Large intestine (tissue), 3 donors: Measurements from ENCODE around the gene SNRK. TPM values are rescaled to one million over a fixed set of nuclear protein-coding genes. Genes with fewer than 3 reads are reported as not detected.

ENCODE experiments used
- DNase-seq, 2 donors: peaks; one replicate each; pipeline versions ENCODE4 v3.0.0 to v3.0.0-alpha.2; 2013
- H3K27ac ChIP-seq: one replicate; pipeline ENCODE4 v1.5.1; 2013; ENCODE audit warnings: low read length
- H3K27me3 ChIP-seq: 2 replicates; pipeline ENCODE4 v1.6.1; 2013; ENCODE audit warnings: low read length; ENCODE audit not compliant: control insufficient read depth, insufficient read depth
- H3K36me3 ChIP-seq: 2 replicates; pipeline ENCODE4 v1.6.1; 2013; ENCODE audit warnings: low read length; ENCODE audit not compliant: control insufficient read depth, insufficient read depth
- H3K4me1 ChIP-seq: one replicate; pipeline ENCODE4 v1.6.1; 2013; ENCODE audit warnings: low read length; ENCODE audit not compliant: control insufficient read depth, insufficient read depth
- H3K4me3 ChIP-seq: one replicate; pipeline ENCODE4 v1.5.1; 2013; ENCODE audit warnings: low read length
- H3K9me3 ChIP-seq: one replicate; pipeline ENCODE4 v1.6.1; 2013; ENCODE audit warnings: mild to moderate bottlenecking, low read depth, low read length, moderate library complexity; ENCODE audit not compliant: control insufficient read depth
- WGBS: methylation state at CpG from one replicate; pipeline ENCODE4 v1.1.5; 2013; ENCODE audit warnings: low lambda C conversion rate; ENCODE audit not compliant: insufficient coverage; 5-methylcytosine and 5-hydroxymethylcytosine counted together
- polyA plus RNA-seq: library from polyadenylated mRNA; unstranded; fragments of 120-200 nt; gene quantifications from one replicate; pipeline ENCODE4 v1.2.1, GENCODE V29; 2013

SNRK gene
- polyA plus RNA-seq, 1 donor, result 30.3 TPM

- H3K4me3 ChIP-seq, result no peak overlapping the region
- H3K4me1 ChIP-seq, result no peaks in the 10 kb centered on the region
- no peaks in the 10 kb centered on the region for H3K27me3 ChIP-seq
- no CpG with 5 or more reads among the region's 1 CpG for WGBS
- H3K9me3 ChIP-seq, result no peaks in the 10 kb centered on the region
- H3K27ac ChIP-seq, result no peak overlapping the region
- DNase-seq, result no peak
- no peaks in the 10 kb centered on the region for H3K36me3 ChIP-seq
Measured at GRCh38 chr3:43268636-43269035, 17.7 kb upstream of the SNRK start.

GRCh38 chr3:43270078-43270477 lies 16.3 kb upstream of the SNRK start:
- Histone ChIP-seq H3K27ac (no peak overlapping the region), H3K9me3 (no peaks in the 10 kb centered on the region), H3K4me1 (no peaks in the 10 kb centered on the region), H3K27me3 (no peaks in the 10 kb centered on the region), H3K36me3 (no peaks in the 10 kb centered on the region), H3K4me3 (no peak overlapping the region)
- WGBS, result 100% methylated on average over 1 of the region's 2 CpGs
- no peak for DNase-seq

- Histone ChIP-seq H3K4me3 (no peak overlapping the region), H3K27me3 (no peaks in the 10 kb centered on the region), H3K9me3 (no peaks in the 10 kb centered on the region), H3K36me3 (no peaks in the 10 kb centered on the region), H3K27ac (no peak overlapping the region), H3K4me1 (no peaks in the 10 kb centered on the region)
- no peak for DNase-seq
- WGBS, result no CpG with 5 or more reads among the region's 2 CpGs
Measured at GRCh38 chr3:43273416-43273815, 12.9 kb upstream of the SNRK start.

GRCh38 chr3:43279082-43279481 lies 7.3 kb upstream of the SNRK start:
- Histone ChIP-seq H3K27me3 (peaks cover 5% of the 10 kb centered on the region), H3K36me3 (no peaks in the 10 kb centered on the region), H3K9me3 (no peaks in the 10 kb centered on the region), H3K4me1 (no peaks in the 10 kb centered on the region), H3K27ac (no peak overlapping the region), H3K4me3 (no peak overlapping the region)
- DNase-seq, result no peak

GRCh38 chr3:43279532-43279931 lies 6.8 kb upstream of the SNRK start:
- Histone ChIP-seq H3K27ac (no peak overlapping the region), H3K9me3 (no peaks in the 10 kb centered on the region), H3K36me3 (no peaks in the 10 kb centered on the region), H3K27me3 (peaks cover 5% of the 10 kb centered on the region), H3K4me1 (no peaks in the 10 kb centered on the region), H3K4me3 (no peak overlapping the region)
- 100% methylated on average over 5 of the region's 5 CpGs for WGBS
- no peak for DNase-seq

GRCh38 chr3:43281020-43281419 lies 5.3 kb upstream of the SNRK start:
- DNase-seq, result no peak
- Histone ChIP-seq H3K4me3 (no peak overlapping the region), H3K9me3 (no peaks in the 10 kb centered on the region), H3K4me1 (peaks cover 2% of the 10 kb centered on the region), H3K27me3 (peaks cover 5% of the 10 kb centered on the region), H3K27ac (no peak overlapping the region), H3K36me3 (no peaks in the 10 kb centered on the region)
- WGBS, result 90% methylated on average over 2 of the region's 2 CpGs

GRCh38 chr3:43284171-43284570 lies 2.2 kb upstream of the SNRK start:
- DNase-seq, result no peak
- H3K27me3 ChIP-seq, result peaks cover 5% of the 10 kb centered on the region
- no peak overlapping the region for H3K27ac ChIP-seq
- H3K4me1 ChIP-seq, result peaks cover 12% of the 10 kb centered on the region
- H3K4me3 ChIP-seq, result no peak overlapping the region
- H3K36me3 ChIP-seq, result no peaks in the 10 kb centered on the region
- no peaks in the 10 kb centered on the region for H3K9me3 ChIP-seq
- WGBS, result no CpG with 5 or more reads among the region's 1 CpG

- no peaks in the 10 kb centered on the region for H3K9me3 ChIP-seq
- peaks cover 25% of the 10 kb centered on the region for H3K4me1 ChIP-seq
- DNase-seq, result peak in 1 of 2 donors; percentile 16
- H3K27ac ChIP-seq, result no peak overlapping the region
- no CpG with 5 or more reads among the region's 11 CpGs for WGBS
- peaks cover 7% of the 10 kb centered on the region for H3K36me3 ChIP-seq
- H3K4me3 ChIP-seq, result no peak overlapping the region
- H3K27me3 ChIP-seq, result peaks cover 5% of the 10 kb centered on the region
Measured at GRCh38 chr3:43285644-43286043, 696 bp upstream of the SNRK start.

- Histone ChIP-seq H3K9me3 (no peaks in the 10 kb centered on the region), H3K4me1 (peaks cover 32% of the 10 kb centered on the region)
- 0% methylated on average over 4 of the region's 54 CpGs for WGBS
Measured at GRCh38 chr3:43286841-43287499, 630 bp downstream of the SNRK start.

GRCh38 chr3:43287500-43287873 lies 1.1 kb downstream of the SNRK start:
- H3K27me3 ChIP-seq, result peaks cover 2% of the 10 kb centered on the region
- H3K4me1 ChIP-seq, result peaks cover 32% of the 10 kb centered on the region
- peaks cover 7% of the 10 kb centered on the region for H3K36me3 ChIP-seq
- peak overlapping the region; percentile 74 for H3K27ac ChIP-seq
- peak overlapping the region; percentile 54 for H3K4me3 ChIP-seq
- no CpG with 5 or more reads among the region's 3 CpGs for WGBS
- DNase-seq, result peak in 1 of 2 donors; percentile 38
- H3K9me3 ChIP-seq, result no peaks in the 10 kb centered on the region

More at GRCh38 chr3:43286841-43287499, 630 bp downstream of the SNRK start:
- Histone ChIP-seq H3K36me3 (peaks cover 7% of the 10 kb centered on the region), H3K27me3 (peaks cover 5% of the 10 kb centered on the region), H3K27ac (peak overlapping the region; percentile 74), H3K4me3 (peak overlapping the region; percentile 54)
- peak in 1 of 2 donors; percentile 70 for DNase-seq

GRCh38 chr3:43288366-43288765 lies 2.0 kb downstream of the SNRK start:
- Histone ChIP-seq H3K27ac (peak overlapping the region; percentile 74), H3K4me3 (peak overlapping the region; percentile 54), H3K9me3 (no peaks in the 10 kb centered on the region), H3K4me1 (peaks cover 32% of the 10 kb centered on the region), H3K36me3 (peaks cover 7% of the 10 kb centered on the region), H3K27me3 (no peaks in the 10 kb centered on the region)
- peak in 1 of 2 donors; percentile 68 for DNase-seq
- 26% methylated on average over 2 of the region's 2 CpGs for WGBS
